Cardiac septum (tissue), 1 donor: Measurements from ENCODE around the gene TMEM69. TPM values are rescaled to one million over a fixed set of nuclear protein-coding genes. Genes with fewer than 3 reads are reported as not detected.

Source experiments
- DNase-seq: peaks from one replicate; pipeline ENCODE4 v3.0.0-alpha.2; 2020; ENCODE audit warnings: low spot score
- intact Hi-C: fragments of 100-400 bp; cut with DNase I; formaldehyde crosslinking; loops from one replicate; pipeline ENCODE4 v1.14.0; 2022
- long read RNA-seq: library from polyadenylated mRNA; unstranded; transcript quantifications from one replicate; pipeline ENCODE4 v2.0.0, GENCODE V29; 2021
- total RNA-seq: library from RNA; stranded (reverse); fragmentation: NEBNext Ultra II Directional; extraction: Animal tissue kit (Norgen Biotek cat#: 25700); gene quantifications from one replicate; pipeline ENCODE4 v1.2.1, GENCODE V29; 2021
- donor health status: DM: no; HTN: no; CAD: no.

TMEM69 gene
- total RNA-seq = 21.0 TPM
- long read RNA-seq, transcript TMEM69-201 (3 exons, 2,439 nt) = major isoform, 18 of 25 reads
- long read RNA-seq, partial matches to known transcripts = 1 of 25 reads
- long read RNA-seq, other reads (novel, unspliced or antisense) = 5 of 25 reads

- peak; percentile 80 for DNase-seq
- intact Hi-C loops = loop anchor here (1.0 to 10.0 kb wide), 4 partner anchors 62 to 497 kb away; partner anchors contain the start of genes IPP, MAST2 and NASP
Measured at GRCh38 chr1:45687754-45688740, at the start of gene TMEM69. Gene TMEM69, plus strand, starts transcription at chr1:45688181. Its CDS starts 2,888 bp downstream, at chr1:45691069.

GRCh38 chr1:45640293-45640692 lies 47.7 kb upstream of the TMEM69 start:
- intact Hi-C loops = no loop called here

GRCh38 chr1:45643321-45643720 lies 44.7 kb upstream of the TMEM69 start:
- intact Hi-C loops = no loop called here
- no peak for DNase-seq

More at GRCh38 chr1:45640293-45640692, 47.7 kb upstream of the TMEM69 start:
- no peak for DNase-seq

GRCh38 chr1:45643978-45644377 lies 44.0 kb upstream of the TMEM69 start:
- intact Hi-C loops = no loop called here
- no peak for DNase-seq

GRCh38 chr1:45644661-45645060 lies 43.3 kb upstream of the TMEM69 start:
- intact Hi-C loops = no loop called here
- no peak for DNase-seq

GRCh38 chr1:45647248-45648021 lies 40.5 kb upstream of the TMEM69 start:
- DNase-seq = peak; percentile 76
- intact Hi-C loops = no loop called here

GRCh38 chr1:45654540-45655280 lies 33.3 kb upstream of the TMEM69 start:
- intact Hi-C loops = no loop called here
- DNase-seq = no peak

GRCh38 chr1:45656573-45657226 lies 31.3 kb upstream of the TMEM69 start:
- no peak for DNase-seq
- intact Hi-C loops = no loop called here

- intact Hi-C loops = no loop called here
- DNase-seq = no peak
Measured at GRCh38 chr1:45658171-45658570, 29.8 kb upstream of the TMEM69 start.

- no peak for DNase-seq
- intact Hi-C loops = no loop called here
Measured at GRCh38 chr1:45659222-45659621, 28.8 kb upstream of the TMEM69 start.

- intact Hi-C loops = no loop called here
- no peak for DNase-seq
Measured at GRCh38 chr1:45660336-45660735, 27.6 kb upstream of the TMEM69 start.

- intact Hi-C loops = no loop called here
- DNase-seq = no peak
Measured at GRCh38 chr1:45666836-45667235, 21.1 kb upstream of the TMEM69 start.

GRCh38 chr1:45667321-45668111 lies 20.5 kb upstream of the TMEM69 start:
- DNase-seq = no peak
- intact Hi-C loops = no loop called here

GRCh38 chr1:45668526-45668925 lies 19.5 kb upstream of the TMEM69 start:
- no peak for DNase-seq
- intact Hi-C loops = no loop called here

GRCh38 chr1:45669379-45669778 lies 18.6 kb upstream of the TMEM69 start:
- no peak for DNase-seq
- intact Hi-C loops = no loop called here

GRCh38 chr1:45669859-45670655 lies 17.9 kb upstream of the TMEM69 start:
- DNase-seq = no peak
- intact Hi-C loops = no loop called here

GRCh38 chr1:45673956-45674355 lies 14.0 kb upstream of the TMEM69 start:
- intact Hi-C loops = no loop called here
- DNase-seq = no peak
